GM10248 (cell line): ENCODE measurements around the gene SH3RF3.

Experiments
- CTCF ChIA-PET: fragments of 300-600 bp; sonication (Branson Sonifier 250); formaldehyde crosslinking; extraction: SDS; loops from one replicate; lab custom pipeline; 2021; ENCODE audit warnings: antibody characterized with exemption; lab: Yijun Ruan, JAX
- POLR2A ChIA-PET: fragments of 350-650 bp; sonication (Branson Sonifier 250); formaldehyde crosslinking; extraction: SDS; loops from one replicate; lab custom pipeline; 2020; ENCODE audit warnings: antibody characterized with exemption; lab: Yijun Ruan, JAX
- DNase-seq: peaks from one replicate; pipeline ENCODE4 v3.0.0; 2012; ENCODE audit errors: extremely low spot score
- CTCF ChIP-seq: IDR thresholded peaks from 2 replicates; pipeline ENCODE4 v1.5.1; 2012; ENCODE audit warnings: mild to moderate bottlenecking, low read depth; ENCODE audit errors: extremely low read depth, missing control alignments, control extremely low read depth

SH3RF3 gene

GRCh38 chr2:109288544-109289368 lies 159.8 kb downstream of the SH3RF3 start:
- DNase-seq = no peak
- POLR2A ChIA-PET = no interaction called here
- no peak for TF ChIP-seq CTCF
- CTCF ChIA-PET = interaction anchor here (1.2 kb wide), 1 partner anchor 16 kb away, joined by 3 read pairs; no protein-coding TSS in a partner anchor

- CTCF ChIA-PET = interaction anchor here (1.2 kb wide), 1 partner anchor 17 kb away, joined by 3 read pairs; no protein-coding TSS in a partner anchor
Measured at GRCh38 chr2:109289504-109290222, 160.7 kb downstream of the SH3RF3 start.

GRCh38 chr2:109290887-109291643 lies 162.1 kb downstream of the SH3RF3 start:
- CTCF ChIA-PET = no interaction called here
- DNase-seq = no peak
- POLR2A ChIA-PET = no interaction called here
- TF ChIP-seq CTCF = no peak

More at GRCh38 chr2:109289504-109290222, 160.7 kb downstream of the SH3RF3 start:
- POLR2A ChIA-PET = no interaction called here
- DNase-seq = no peak
- TF ChIP-seq CTCF = no peak

GRCh38 chr2:109292386-109292785 lies 163.4 kb downstream of the SH3RF3 start:
- ChIA-PET POLR2A (no interaction called here), CTCF (no interaction called here)
- no peak for TF ChIP-seq CTCF
- DNase-seq = no peak

GRCh38 chr2:109293663-109294062 lies 164.7 kb downstream of the SH3RF3 start:
- TF ChIP-seq CTCF = no peak
- CTCF ChIA-PET = no interaction called here
- no peak for DNase-seq
- POLR2A ChIA-PET = no interaction called here

GRCh38 chr2:109294523-109294922 lies 165.5 kb downstream of the SH3RF3 start:
- POLR2A ChIA-PET = no interaction called here

More at GRCh38 chr2:109294523-109294922, 165.5 kb downstream of the SH3RF3 start:
- CTCF ChIA-PET = no interaction called here
- DNase-seq = no peak
- TF ChIP-seq CTCF = no peak
